Measurements from ENCODE around the gene BTBD7. TPM values are rescaled to one million over a fixed set of nuclear protein-coding genes. Genes with fewer than 3 reads are reported as not detected.
"Not testable (repeated sequence)": the region's sequence is repeated elsewhere in the genome, so short reads cannot be mapped to it uniquely, and the experiment has no call there.

The BTBD7 gene
- total RNA-seq, 2 donors from 2014 or later = 16.3 to 25.1 TPM

DNA sequence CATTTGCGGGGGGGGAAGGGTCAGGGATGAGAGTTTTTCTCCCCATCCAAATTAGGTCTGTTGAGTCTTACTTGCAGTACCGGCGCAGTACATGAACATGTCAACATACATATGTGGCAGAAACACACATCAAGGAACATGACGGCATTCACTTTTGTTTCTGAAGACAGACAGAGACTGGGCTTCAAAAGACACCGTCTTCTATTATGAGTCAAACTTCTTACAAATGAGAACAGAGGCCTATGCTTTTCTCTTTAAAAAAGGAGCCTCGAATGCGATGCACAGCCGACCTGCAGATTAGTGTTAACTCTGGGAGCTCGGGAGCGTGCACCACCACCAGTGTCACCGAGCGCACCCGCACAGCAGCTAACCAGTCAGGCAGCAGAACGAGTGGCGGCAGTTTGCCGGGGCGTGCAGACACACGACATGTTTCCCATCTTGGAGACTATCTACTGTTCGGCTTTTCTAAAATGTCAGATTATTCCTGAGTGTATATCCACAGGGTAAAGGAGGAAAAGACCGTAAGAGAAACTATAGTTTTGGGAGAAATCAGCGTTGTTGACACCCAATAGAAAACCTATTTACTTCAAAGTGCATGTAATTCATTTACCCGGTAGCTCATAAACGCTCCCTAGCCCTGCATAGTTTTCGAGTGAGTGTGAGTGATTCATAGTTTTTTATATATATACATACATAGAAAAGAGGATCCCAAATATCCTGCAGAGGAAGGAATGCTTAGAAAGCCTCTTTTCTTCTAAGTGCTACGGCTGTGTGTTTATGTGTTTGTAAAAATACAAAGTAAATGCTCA, 92.8 kb downstream of the BTBD7 start:
- Histone ChIP-seq H3K4me1 (peaks cover 6% of the 10 kb centered on the region), H3K27me3 (no peaks in the 10 kb centered on the region), H3K4me3 (no peak overlapping the region), H3K27ac (no peak overlapping the region), H3K36me3 (replicated peaks in 1 of 2; ENCODE audit: insufficient read depth in 1 of 2, low read depth in 2 of 2) (peaks cover 0 to 16% of the 10 kb centered on the region in 2 donors), H3K9me3 (no peaks in the 10 kb centered on the region)
- no peak for TF ChIP-seq POLR2A (IDR thresholded peaks at IDR 0.05)
- TF ChIP-seq, protein P1, sequence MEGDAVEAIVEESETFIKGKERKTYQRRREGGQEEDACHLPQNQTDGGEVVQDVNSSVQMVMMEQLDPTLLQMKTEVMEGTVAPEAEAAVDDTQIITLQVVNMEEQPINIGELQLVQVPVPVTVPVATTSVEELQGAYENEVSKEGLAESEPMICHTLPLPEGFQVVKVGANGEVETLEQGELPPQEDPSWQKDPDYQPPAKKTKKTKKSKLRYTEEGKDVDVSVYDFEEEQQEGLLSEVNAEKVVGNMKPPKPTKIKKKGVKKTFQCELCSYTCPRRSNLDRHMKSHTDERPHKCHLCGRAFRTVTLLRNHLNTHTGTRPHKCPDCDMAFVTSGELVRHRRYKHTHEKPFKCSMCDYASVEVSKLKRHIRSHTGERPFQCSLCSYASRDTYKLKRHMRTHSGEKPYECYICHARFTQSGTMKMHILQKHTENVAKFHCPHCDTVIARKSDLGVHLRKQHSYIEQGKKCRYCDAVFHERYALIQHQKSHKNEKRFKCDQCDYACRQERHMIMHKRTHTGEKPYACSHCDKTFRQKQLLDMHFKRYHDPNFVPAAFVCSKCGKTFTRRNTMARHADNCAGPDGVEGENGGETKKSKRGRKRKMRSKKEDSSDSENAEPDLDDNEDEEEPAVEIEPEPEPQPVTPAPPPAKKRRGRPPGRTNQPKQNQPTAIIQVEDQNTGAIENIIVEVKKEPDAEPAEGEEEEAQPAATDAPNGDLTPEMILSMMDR (IDR thresholded peaks at IDR 0.05) = no peak
- 91 to 94% methylated on average over 25 of the region's 25 CpGs for WGBS, 2 donors
- intact Hi-C loops (cut with DNase I) = loop anchor here (10.0 kb wide), 1 partner anchor 385 kb away; no protein-coding TSS in a partner anchor
- no peak for DNase-seq
- ATAC-seq = no peak

DNA sequence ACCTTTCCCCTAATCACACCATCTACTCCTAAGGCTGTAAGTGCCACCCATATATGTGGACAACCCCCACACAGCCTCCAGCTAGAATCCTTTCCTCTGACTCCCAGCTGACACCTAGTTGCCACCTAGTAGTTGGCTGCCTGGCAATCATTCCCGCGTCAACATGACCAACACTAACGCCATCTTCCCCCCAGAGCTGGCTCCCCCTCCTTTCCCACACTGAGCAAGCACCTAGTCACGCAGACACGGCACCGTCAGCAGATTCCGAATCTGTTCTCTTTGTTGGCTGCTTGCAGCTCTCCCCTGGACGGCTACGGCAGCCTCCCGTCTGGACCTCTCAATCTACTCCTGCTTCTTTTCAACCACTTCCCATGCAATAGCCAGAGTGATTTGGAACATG, 98.0 kb downstream of the BTBD7 start:
- ATAC-seq (peak; percentile 43), DNase-seq (peak in 3 of 4 donors; percentile 19 to 30 (median 24))
- TF ChIP-seq, protein P1 (IDR thresholded peaks at IDR 0.05) = no peak
- no peak for TF ChIP-seq POLR2A (IDR thresholded peaks at IDR 0.05)
- H3K27me3 ChIP-seq = no peaks in the 10 kb centered on the region
- 32 to 47% methylated on average over 10 of the region's 10 CpGs for WGBS, 2 donors
- intact Hi-C loops (cut with DNase I) = loop anchor here (10.0 kb wide), 1 partner anchor 390 kb away; no protein-coding TSS in a partner anchor
- H3K9me3 ChIP-seq = no peaks in the 10 kb centered on the region
- H3K36me3 ChIP-seq (replicated peaks in 1 of 2; ENCODE audit: insufficient read depth in 1 of 2, low read depth in 2 of 2) = no peaks in the 10 kb centered on the region
- peaks cover 20% of the 10 kb centered on the region for H3K4me1 ChIP-seq
- H3K27ac ChIP-seq = no peak overlapping the region
- no peak overlapping the region for H3K4me3 ChIP-seq

DNA sequence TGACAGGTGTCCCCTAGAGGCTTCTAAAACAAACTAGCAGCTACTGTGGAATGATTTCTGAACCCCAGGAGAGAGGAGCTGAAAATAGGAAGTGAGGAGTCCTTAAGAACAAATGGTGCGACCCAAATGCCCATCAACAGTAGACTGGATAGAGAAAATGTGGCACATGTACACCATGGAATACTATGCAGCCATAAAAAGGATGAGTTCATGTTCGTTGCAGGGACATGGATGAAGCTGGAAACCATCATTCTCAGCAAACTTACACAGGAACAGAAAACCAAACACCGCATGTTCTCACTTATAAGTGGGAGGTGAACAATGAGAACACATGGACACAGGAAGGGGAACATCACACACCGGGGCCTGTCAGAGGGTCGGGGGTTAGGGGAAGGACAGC, 99.8 kb downstream of the BTBD7 start:
- intact Hi-C loops (cut with DNase I) = loop anchor here (10.0 kb wide), 1 partner anchor 392 kb away; no protein-coding TSS in a partner anchor
- H3K27me3 ChIP-seq; H3K36me3 ChIP-seq (replicated peaks in 1 of 2; ENCODE audit: insufficient read depth in 1 of 2, low read depth in 2 of 2); ATAC-seq; H3K4me3 ChIP-seq; H3K27ac ChIP-seq; DNase-seq; H3K9me3 ChIP-seq: not testable (repeated sequence)
- 84 to 88% methylated on average over 5 of the region's 5 CpGs for WGBS, 2 donors
- H3K4me1 ChIP-seq = peaks cover 20% of the 10 kb centered on the region

GRCh38 chr14:93232159-93232558, 100.7 kb downstream of the BTBD7 start:
- intact Hi-C loops (cut with DNase I) = loop anchor here (10.0 kb wide), 1 partner anchor 393 kb away; no protein-coding TSS in a partner anchor
- H3K4me1 ChIP-seq = peaks cover 20% of the 10 kb centered on the region
- TF ChIP-seq, protein P1 (IDR thresholded peaks at IDR 0.05) = no peak
- TF ChIP-seq POLR2A (IDR thresholded peaks at IDR 0.05) = no peak
- WGBS, 2 donors = 72 to 89% methylated on average over 4 to 10 of the region's 17 CpGs
- DNase-seq (no peak), ATAC-seq (no peak)
- no peaks in the 10 kb centered on the region for H3K27me3 ChIP-seq
- peaks cover 0 to 12% of the 10 kb centered on the region in 2 donors for H3K36me3 ChIP-seq (replicated peaks in 1 of 2; ENCODE audit: insufficient read depth in 1 of 2, low read depth in 2 of 2)
- H3K27ac ChIP-seq = no peak overlapping the region
- H3K4me3 ChIP-seq = no peak overlapping the region
- no peaks in the 10 kb centered on the region for H3K9me3 ChIP-seq

DNA sequence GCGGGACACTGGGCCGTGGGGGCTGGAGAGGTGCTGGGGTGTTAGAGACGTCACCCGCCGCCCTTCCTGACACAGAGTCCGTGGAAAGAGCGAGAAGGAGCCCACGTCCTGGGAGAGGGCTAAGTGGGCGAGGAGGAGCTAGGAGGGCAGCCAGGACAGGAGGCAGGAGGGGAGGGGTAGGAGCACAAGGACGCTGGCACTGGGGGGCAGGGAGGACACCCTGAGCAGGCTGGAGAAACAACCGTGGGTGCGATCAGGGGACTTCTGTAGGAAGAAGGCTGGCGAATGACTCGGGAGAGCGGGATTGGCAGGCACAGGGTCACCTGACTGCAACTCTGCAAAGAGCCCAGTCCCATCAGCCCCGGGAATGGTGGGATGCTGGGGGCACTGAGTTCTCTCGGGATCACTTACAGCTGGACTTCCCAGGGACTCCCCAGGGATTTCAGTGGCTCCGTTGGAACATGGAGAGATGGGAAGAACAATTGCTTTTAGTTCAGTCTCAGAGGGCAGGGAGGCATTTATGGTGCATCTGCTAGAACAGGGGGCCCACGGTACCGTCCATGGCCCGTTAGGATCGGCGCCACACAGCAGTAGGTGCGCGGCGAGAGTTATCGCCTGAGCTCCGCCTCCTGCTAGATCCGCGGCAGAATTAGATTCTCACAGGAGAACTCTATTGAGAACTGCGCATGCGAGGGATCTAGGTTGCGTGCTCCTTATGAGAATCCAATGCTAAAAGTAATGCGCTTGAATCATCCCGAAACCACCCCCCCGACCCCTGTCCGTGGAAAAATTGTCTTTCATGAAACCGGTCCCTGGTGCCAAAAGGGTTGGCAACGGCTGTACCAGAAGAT, 101.5 kb downstream of the BTBD7 start:
- DNase-seq (peak in 3 of 4 donors; percentile 11 to 29 (median 25)), ATAC-seq (peak; percentile 57)
- TF ChIP-seq, protein P1 (IDR thresholded peaks at IDR 0.05) = no peak
- TF ChIP-seq POLR2A (IDR thresholded peaks at IDR 0.05) = no peak
- Histone ChIP-seq H3K4me3 (no peak overlapping the region), H3K9me3 (no peaks in the 10 kb centered on the region), H3K27me3 (no peaks in the 10 kb centered on the region), H3K27ac (no peak overlapping the region), H3K36me3 (replicated peaks in 1 of 2; ENCODE audit: insufficient read depth in 1 of 2, low read depth in 2 of 2) (peaks cover 0 to 15% of the 10 kb centered on the region in 2 donors), H3K4me1 (peaks cover 20% of the 10 kb centered on the region)
- intact Hi-C loops (cut with DNase I) = loop anchor here (10.0 kb wide), 1 partner anchor 393 kb away; no protein-coding TSS in a partner anchor
- WGBS, 2 donors = 17 to 19% methylated on average over 31 to 39 of the region's 39 CpGs
